Testis (tissue), 3 donors: ENCODE measurements around the gene KIF18B. TPM values are rescaled to one million over a fixed set of nuclear protein-coding genes. Genes with fewer than 3 reads are reported as not detected.

Experiments used
- DNase-seq: peaks from one replicate; pipeline ENCODE4 v3.0.0-alpha.2; 2019
- H3K27ac ChIP-seq, 2 donors: fragments of 200-600 bp; sonication (generic); one replicate each; pipeline ENCODE4 v1.5.1; 2019
- H3K27me3 ChIP-seq: fragments of 200-600 bp; sonication (generic); one replicate; pipeline ENCODE4 v1.5.1; 2019
- H3K36me3 ChIP-seq: fragments of 200-600 bp; sonication (generic); one replicate; pipeline ENCODE4 v1.5.1; 2017; ENCODE audit warnings: low read depth; ENCODE audit errors: missing control alignments
- H3K4me1 ChIP-seq: fragments of 200-600 bp; sonication (generic); one replicate; pipeline ENCODE4 v1.5.1; 2019
- H3K4me3 ChIP-seq, 2 donors: fragments of 200-600 bp; sonication (generic); one replicate each; pipeline ENCODE4 v1.5.1; 2017 to 2019
- H3K9me3 ChIP-seq: fragments of 200-600 bp; sonication (generic); one replicate; pipeline ENCODE4 v1.5.1; 2017
- CTCF ChIP-seq, 3 experiments: fragments of 450-650 bp in 2 of 3; fragments of 200-600 bp in 1 of 3; sonication (generic) in 1 of 3; IDR thresholded peaks; one replicate each; pipeline ENCODE4 v1.5.1; 2016 to 2019; ENCODE audit warnings: antibody characterized with exemption in 3 of 3, mild to moderate bottlenecking in 2 of 3, moderate library complexity in 1 of 3
- POLR2A ChIP-seq: fragments of 450-650 bp; IDR thresholded peaks from one replicate; pipeline ENCODE4 v1.6.1; 2017; ENCODE audit warnings: antibody characterized with exemption, mild to moderate bottlenecking, moderate library complexity
- WGBS, 2 donors: methylation state at CpG; one replicate each; pipeline ENCODE4 v1.1.5; 2018; 5-methylcytosine and 5-hydroxymethylcytosine counted together
- intact Hi-C: fragments of 100-400 bp; cut with DNase I; formaldehyde crosslinking; loops from one replicate; pipeline ENCODE4 v1.15.1; 2023; ENCODE audit warnings: low total_unique reads
- polyA plus RNA-seq: library from polyadenylated mRNA; stranded (reverse); fragments of 350-450 nt; fragmentation: Illumina TruSeq; extraction: RNeasy Lipid Tissue Mini Kit (QIAGEN cat#74804); gene quantifications from one replicate; pipeline ENCODE4 v1.2.3, GENCODE V29; 2014; ENCODE audit warnings: low read depth, low replicate concordance; ENCODE audit not compliant: insufficient read depth
- total RNA-seq, 2 donors: library from RNA; depleted of rRNA; stranded (reverse); fragments of >200 nt; gene quantifications; one replicate each; pipeline ENCODE4 v1.2.3, GENCODE V29; 2016

The KIF18B gene
- total and polyA plus RNA-seq, 3 donors from 2014 or later = 3.7 to 6.0 (median 4.7) TPM

GRCh38 chr17:44922136-44922535, 25.4 kb downstream of the KIF18B start:
- no peaks in the 10 kb centered on the region for H3K36me3 ChIP-seq
- H3K27ac ChIP-seq = no peak overlapping the region
- H3K9me3 ChIP-seq = no peaks in the 10 kb centered on the region
- no peaks in the 10 kb centered on the region for H3K27me3 ChIP-seq
- TF ChIP-seq POLR2A (no peak), CTCF (IDR thresholded peaks at IDR 0.05) (no peak)
- WGBS, 2 donors = 89 to 94% methylated on average over 5 to 6 of the region's 6 CpGs
- intact Hi-C loops = loop anchor here (5.0 kb wide), 1 partner anchor 100 kb away; no protein-coding TSS in a partner anchor
- no peak for DNase-seq
- H3K4me3 ChIP-seq = no peak overlapping the region
- H3K4me1 ChIP-seq = peaks cover 12% of the 10 kb centered on the region

- H3K4me3 ChIP-seq = no peak overlapping the region
- H3K36me3 ChIP-seq = no peaks in the 10 kb centered on the region
- H3K9me3 ChIP-seq = no peaks in the 10 kb centered on the region
- no peaks in the 10 kb centered on the region for H3K27me3 ChIP-seq
- WGBS, 2 donors = 55 to 64% methylated on average over 11 of the region's 11 CpGs
- TF ChIP-seq POLR2A = no peak
- TF ChIP-seq CTCF (IDR thresholded peaks at IDR 0.05) = no peak
- peaks cover 12% of the 10 kb centered on the region for H3K4me1 ChIP-seq
- intact Hi-C loops = loop anchor here (5.0 kb wide), 1 partner anchor 101 kb away; no protein-coding TSS in a partner anchor
- H3K27ac ChIP-seq = no peak overlapping the region
- peak; percentile 61 for DNase-seq
Measured at GRCh38 chr17:44921122-44921882, 26.3 kb downstream of the KIF18B start.

- intact Hi-C loops = loop anchor here (5.0 kb wide), 1 partner anchor 102 kb away; no protein-coding TSS in a partner anchor
- Histone ChIP-seq H3K9me3 (no peaks in the 10 kb centered on the region), H3K4me1 (peaks cover 12% of the 10 kb centered on the region), H3K36me3 (no peaks in the 10 kb centered on the region), H3K4me3 (no peak overlapping the region), H3K27ac (no peak overlapping the region), H3K27me3 (no peaks in the 10 kb centered on the region)
- DNase-seq = no peak
- TF ChIP-seq POLR2A (no peak), CTCF (IDR thresholded peaks at IDR 0.05) (no peak)
- WGBS, 2 donors = 74 to 75% methylated on average over 4 to 7 of the region's 7 CpGs
Measured at GRCh38 chr17:44920565-44920940, 27.0 kb downstream of the KIF18B start.

GRCh38 chr17:44919885-44920564, 27.5 kb downstream of the KIF18B start:
- Histone ChIP-seq H3K27ac (no peak overlapping the region), H3K27me3 (no peaks in the 10 kb centered on the region), H3K36me3 (no peaks in the 10 kb centered on the region), H3K4me3 (no peak overlapping the region), H3K9me3 (no peaks in the 10 kb centered on the region), H3K4me1 (peaks cover 12% of the 10 kb centered on the region)
- peak; percentile 87 for DNase-seq
- 28 to 34% methylated on average over 8 to 9 of the region's 9 CpGs for WGBS, 2 donors
- TF ChIP-seq POLR2A = no peak
- TF ChIP-seq CTCF (IDR thresholded peaks at IDR 0.05) = peak; percentile 74 to 84 (median 78)
- intact Hi-C loops = loop anchor here (5.0 kb wide), 1 partner anchor 102 kb away; no protein-coding TSS in a partner anchor
